Mesendoderm (in vitro differentiated cells): ENCODE measurements around the gene IDNK.

Experiments
- DNase-seq: peaks from one replicate; pipeline ENCODE4 v3.0.0; 2013
- H2AK5ac ChIP-seq: 2 replicates; pipeline ENCODE4 v1.6.1; 2013; ENCODE audit warnings: low read length, inconsistent platforms
- H2BK120ac ChIP-seq: 2 replicates; pipeline ENCODE4 v1.6.1; 2013; ENCODE audit warnings: low read depth, mild to moderate bottlenecking, low read length, moderate library complexity, mixed read lengths
- H2BK15ac ChIP-seq: replicated peaks from 2 replicates; pipeline ENCODE4 v1.6.1; 2013; ENCODE audit warnings: low read depth, mild to moderate bottlenecking, moderate library complexity
- H2BK5ac ChIP-seq: 2 replicates; pipeline ENCODE4 v1.6.1; 2013; ENCODE audit warnings: low read length, inconsistent platforms
- H3K18ac ChIP-seq: 2 replicates; pipeline ENCODE4 v1.6.1; 2013; ENCODE audit warnings: mild to moderate bottlenecking, low read length, mixed read lengths
- H3K23ac ChIP-seq: one replicate; pipeline ENCODE4 v1.6.1; 2013; ENCODE audit warnings: low read length
- H3K27ac ChIP-seq: 2 replicates; pipeline ENCODE4 v1.5.1; 2013; ENCODE audit warnings: low read depth, mild to moderate bottlenecking, inconsistent platforms, low read length, moderate library complexity
- H3K27me3 ChIP-seq: 2 replicates; pipeline ENCODE4 v1.6.1; 2013; ENCODE audit warnings: low read length, control low read depth, mild to moderate bottlenecking, inconsistent platforms; ENCODE audit not compliant: insufficient read depth, poor library complexity
- H3K36me3 ChIP-seq: 2 replicates; pipeline ENCODE4 v1.6.1; 2013; ENCODE audit warnings: low read length, inconsistent platforms; ENCODE audit not compliant: control insufficient read depth, insufficient read depth
- H3K4ac ChIP-seq: one replicate; pipeline ENCODE4 v1.6.1; 2013; ENCODE audit warnings: low read depth, mild to moderate bottlenecking, low read length, moderate library complexity
- H3K4me1 ChIP-seq: 2 replicates; pipeline ENCODE4 v1.6.1; 2013; ENCODE audit warnings: low read depth, low read length, inconsistent platforms; ENCODE audit not compliant: control insufficient read depth
- H3K4me2 ChIP-seq: 2 replicates; pipeline ENCODE4 v1.6.1; 2013; ENCODE audit warnings: low read length
- H3K4me3 ChIP-seq: 2 replicates; pipeline ENCODE4 v1.5.1; 2013; ENCODE audit warnings: mild to moderate bottlenecking, low read length
- H3K56ac ChIP-seq: one replicate; pipeline ENCODE4 v1.6.1; 2013; ENCODE audit warnings: low read length
- H3K79me1 ChIP-seq: 2 replicates; pipeline ENCODE4 v1.6.1; 2013; ENCODE audit warnings: low read length, inconsistent platforms
- H3K79me2 ChIP-seq: 2 replicates; pipeline ENCODE4 v1.6.1; 2013; ENCODE audit warnings: mild to moderate bottlenecking, low read length; ENCODE audit not compliant: control insufficient read depth, insufficient read depth
- H3K9ac ChIP-seq: 2 replicates; pipeline ENCODE4 v1.6.1; 2013; ENCODE audit warnings: low read length, inconsistent platforms
- H4K5ac ChIP-seq: one replicate; pipeline ENCODE4 v1.6.1; 2013; ENCODE audit warnings: low read length
- H4K8ac ChIP-seq: one replicate; pipeline ENCODE4 v1.6.1; 2013; ENCODE audit warnings: low read depth, mild to moderate bottlenecking, control low read depth, low read length, moderate library complexity
- WGBS: extraction: QIAGEN DNeasy Blood & Tissue Kit; methylation state at CpG from one replicate; pipeline ENCODE4 v1.1.7; 2013; ENCODE audit warnings: low lambda C conversion rate, missing lambda C conversion rate; ENCODE audit not compliant: insufficient coverage; ENCODE audit errors: extremely low coverage; 5-methylcytosine and 5-hydroxymethylcytosine counted together

Gene IDNK

GRCh38 chr9:83637389-83637788 is 14.4 kb downstream of the IDNK start:
- Histone ChIP-seq H3K36me3 (no peaks in the 10 kb centered on the region), H3K79me1 (no peaks in the 10 kb centered on the region), H3K4me1 (peaks cover 2% of the 10 kb centered on the region), H3K4me3 (no peak overlapping the region), H3K23ac (no peak overlapping the region), H3K56ac (no peak overlapping the region), H3K4me2 (no peak overlapping the region), H2BK15ac (no peak overlapping the region), H2BK120ac (no peak overlapping the region), H4K5ac (no peak overlapping the region), H3K79me2 (no peaks in the 10 kb centered on the region), H4K8ac (no peak overlapping the region), H3K27ac (no peak overlapping the region), H2AK5ac (no peak overlapping the region), H3K18ac (no peak overlapping the region), H3K27me3 (no peaks in the 10 kb centered on the region), H3K4ac (no peak overlapping the region), H3K9ac (no peak overlapping the region), H2BK5ac (no peak overlapping the region)
- no CpG with 5 or more reads among the region's 1 CpG for whole genome bisulfite sequencing
- no peak for DNase-seq

GRCh38 chr9:83639266-83639665 is 16.3 kb downstream of the IDNK start:
- Histone ChIP-seq H4K5ac (no peak overlapping the region), H3K9ac (no peak overlapping the region), H3K36me3 (no peaks in the 10 kb centered on the region), H3K4ac (no peak overlapping the region), H3K4me1 (no peaks in the 10 kb centered on the region), H2AK5ac (no peak overlapping the region), H3K23ac (no peak overlapping the region), H3K4me3 (no peak overlapping the region), H4K8ac (no peak overlapping the region), H3K27ac (no peak overlapping the region), H3K79me1 (no peaks in the 10 kb centered on the region), H2BK5ac (no peak overlapping the region), H3K27me3 (no peaks in the 10 kb centered on the region), H3K4me2 (no peak overlapping the region), H2BK15ac (no peak overlapping the region), H2BK120ac (no peak overlapping the region), H3K56ac (no peak overlapping the region), H3K79me2 (no peaks in the 10 kb centered on the region), H3K18ac (no peak overlapping the region)
- DNase-seq, result no peak
- WGBS, result no CpG with 5 or more reads among the region's 1 CpG

GRCh38 chr9:83642793-83643192 is 19.9 kb downstream of the IDNK start:
- no peak for DNase-seq
- H3K56ac ChIP-seq, result no peak overlapping the region

GRCh38 chr9:83646500-83647239 is 23.7 kb downstream of the IDNK start:
- no peak overlapping the region for H4K8ac ChIP-seq
- no peak overlapping the region for H2BK120ac ChIP-seq
- H4K5ac ChIP-seq, result no peak overlapping the region
- peak; percentile 69 for DNase-seq
- no peak overlapping the region for H2BK5ac ChIP-seq
- no peak overlapping the region for H3K23ac ChIP-seq
- no peak overlapping the region for H3K4me3 ChIP-seq
- H3K18ac ChIP-seq, result no peak overlapping the region
- H3K9ac ChIP-seq, result no peak overlapping the region
- no peak overlapping the region for H2BK15ac ChIP-seq
- H3K4me2 ChIP-seq, result no peak overlapping the region
- H3K79me1 ChIP-seq, result no peaks in the 10 kb centered on the region
- no peaks in the 10 kb centered on the region for H3K4me1 ChIP-seq
- no CpG with 5 or more reads among the region's 8 CpGs for WGBS
- H3K27me3 ChIP-seq, result no peaks in the 10 kb centered on the region
- no peak overlapping the region for H3K27ac ChIP-seq
- H3K79me2 ChIP-seq, result no peaks in the 10 kb centered on the region
- H2AK5ac ChIP-seq, result no peak overlapping the region
- no peak overlapping the region for H3K56ac ChIP-seq
- H3K4ac ChIP-seq, result no peak overlapping the region
- H3K36me3 ChIP-seq, result no peaks in the 10 kb centered on the region

More at GRCh38 chr9:83642793-83643192, 19.9 kb downstream of the IDNK start:
- Histone ChIP-seq H3K79me1 (no peaks in the 10 kb centered on the region), H3K36me3 (no peaks in the 10 kb centered on the region), H2BK15ac (no peak overlapping the region), H3K4me2 (no peak overlapping the region), H2BK5ac (no peak overlapping the region), H3K18ac (no peak overlapping the region), H4K5ac (no peak overlapping the region), H3K4ac (no peak overlapping the region), H3K79me2 (no peaks in the 10 kb centered on the region), H3K9ac (no peak overlapping the region), H3K4me1 (no peaks in the 10 kb centered on the region), H3K23ac (no peak overlapping the region), H3K4me3 (no peak overlapping the region), H4K8ac (no peak overlapping the region), H3K27me3 (no peaks in the 10 kb centered on the region), H2AK5ac (no peak overlapping the region), H3K27ac (no peak overlapping the region), H2BK120ac (no peak overlapping the region)
- no CpG with 5 or more reads among the region's 4 CpGs for WGBS

- H4K5ac ChIP-seq, result no peak overlapping the region
- H2AK5ac ChIP-seq, result no peak overlapping the region
- no peak overlapping the region for H3K18ac ChIP-seq
- no peak overlapping the region for H2BK120ac ChIP-seq
- no peak overlapping the region for H3K9ac ChIP-seq
- H3K79me2 ChIP-seq, result no peaks in the 10 kb centered on the region
- H3K23ac ChIP-seq, result no peak overlapping the region
- no peaks in the 10 kb centered on the region for H3K27me3 ChIP-seq
- DNase-seq, result peak; percentile 81
- H3K4ac ChIP-seq, result no peak overlapping the region
- no peak overlapping the region for H2BK5ac ChIP-seq
- no CpG with 5 or more reads among the region's 8 CpGs for WGBS
- H3K56ac ChIP-seq, result no peak overlapping the region
- no peak overlapping the region for H4K8ac ChIP-seq
- no peaks in the 10 kb centered on the region for H3K36me3 ChIP-seq
- no peaks in the 10 kb centered on the region for H3K4me1 ChIP-seq
- H3K4me3 ChIP-seq, result no peak overlapping the region
- no peak overlapping the region for H3K27ac ChIP-seq
- no peak overlapping the region for H2BK15ac ChIP-seq
- no peak overlapping the region for H3K4me2 ChIP-seq
- H3K79me1 ChIP-seq, result no peaks in the 10 kb centered on the region
These were observed 26.1 kb downstream of the IDNK start for GRCh38 chr9:83649080-83649479.

GRCh38 chr9:83649515-83649914 is 26.6 kb downstream of the IDNK start:
- no peak overlapping the region for H3K4me2 ChIP-seq
- no peak overlapping the region for H2BK120ac ChIP-seq
- H3K23ac ChIP-seq, result no peak overlapping the region
- H4K8ac ChIP-seq, result no peak overlapping the region
- no peak overlapping the region for H3K9ac ChIP-seq
- no peak overlapping the region for H4K5ac ChIP-seq
- no peak overlapping the region for H2BK15ac ChIP-seq
- no peak overlapping the region for H2AK5ac ChIP-seq
- H3K79me1 ChIP-seq, result no peaks in the 10 kb centered on the region
- DNase-seq, result peak; percentile 62
- no peaks in the 10 kb centered on the region for H3K27me3 ChIP-seq
- H3K36me3 ChIP-seq, result no peaks in the 10 kb centered on the region
- WGBS, result no CpG with 5 or more reads among the region's 4 CpGs
- H3K4me1 ChIP-seq, result no peaks in the 10 kb centered on the region
- no peak overlapping the region for H3K27ac ChIP-seq
- no peak overlapping the region for H3K56ac ChIP-seq
- H3K4me3 ChIP-seq, result no peak overlapping the region
- no peak overlapping the region for H2BK5ac ChIP-seq
- H3K4ac ChIP-seq, result no peak overlapping the region
- no peak overlapping the region for H3K18ac ChIP-seq
- no peaks in the 10 kb centered on the region for H3K79me2 ChIP-seq
